Memory B cell (primary cell): Measurements from ENCODE around the gene NRIP2.

Experiments
- ATAC-seq: fragments of 150-1000 bp; cut with Tn5 transposase; 2 replicates; pipeline ENCODE4 v1.10.0; 2021; ENCODE audit warnings: low read depth, mild to moderate bottlenecking, moderate library complexity
- DNase-seq, 2 donors: peaks; one replicate each; pipeline ENCODE4 v3.0.0; 2022; ENCODE audit warnings: low spot score in 2 of 2
- H3K27ac Mint-ChIP-seq: one replicate; pipeline ENCODE4 v1.8.0; 2022; ENCODE audit warnings: mild to moderate bottlenecking, moderate library complexity, mixed read lengths
- H3K27me3 Mint-ChIP-seq: one replicate; pipeline ENCODE4 v1.8.0; 2022; ENCODE audit warnings: mixed read lengths
- H3K36me3 Mint-ChIP-seq: one replicate; pipeline ENCODE4 v1.8.0; 2022; ENCODE audit warnings: mild to moderate bottlenecking, mixed read lengths
- H3K4me1 Mint-ChIP-seq: one replicate; pipeline ENCODE4 v1.8.0; 2022; ENCODE audit warnings: mixed read lengths
- H3K4me3 Mint-ChIP-seq: one replicate; pipeline ENCODE4 v1.8.0; 2022; ENCODE audit warnings: mild to moderate bottlenecking, moderate library complexity, mixed read lengths
- H3K9me3 Mint-ChIP-seq: one replicate; pipeline ENCODE4 v1.8.0; 2022; ENCODE audit warnings: mixed read lengths

Gene NRIP2

DNA sequence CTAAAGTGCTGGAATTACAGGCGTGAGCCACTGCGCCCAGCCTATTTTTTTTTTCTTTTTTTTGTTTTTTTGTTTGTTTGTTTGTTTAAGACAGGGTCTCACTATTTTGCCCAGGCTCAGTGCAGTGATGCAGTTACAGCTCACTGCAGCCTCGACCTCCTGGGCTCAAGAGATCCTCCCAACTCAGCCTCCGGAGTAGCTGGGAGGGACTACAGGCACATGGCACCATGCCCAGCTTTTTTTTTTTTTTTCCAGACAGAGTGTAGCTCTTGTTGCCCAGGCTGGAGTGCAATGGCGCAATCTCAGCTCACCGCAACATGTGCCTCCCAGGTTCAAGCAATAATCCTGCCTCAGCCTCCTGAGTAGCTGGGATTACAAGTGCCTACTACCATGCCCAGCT is 28.1 kb downstream of the NRIP2 start:
- H3K4me1 Mint-ChIP-seq = peaks cover 4% of the 10 kb centered on the region
- no peak for ATAC-seq
- no peak overlapping the region for H3K27ac Mint-ChIP-seq
- no peaks in the 10 kb centered on the region for H3K27me3 Mint-ChIP-seq
- no peaks in the 10 kb centered on the region for H3K9me3 Mint-ChIP-seq
- no peak for DNase-seq
- peaks cover 14% of the 10 kb centered on the region for H3K36me3 Mint-ChIP-seq
- H3K4me3 Mint-ChIP-seq = no peak overlapping the region

DNA sequence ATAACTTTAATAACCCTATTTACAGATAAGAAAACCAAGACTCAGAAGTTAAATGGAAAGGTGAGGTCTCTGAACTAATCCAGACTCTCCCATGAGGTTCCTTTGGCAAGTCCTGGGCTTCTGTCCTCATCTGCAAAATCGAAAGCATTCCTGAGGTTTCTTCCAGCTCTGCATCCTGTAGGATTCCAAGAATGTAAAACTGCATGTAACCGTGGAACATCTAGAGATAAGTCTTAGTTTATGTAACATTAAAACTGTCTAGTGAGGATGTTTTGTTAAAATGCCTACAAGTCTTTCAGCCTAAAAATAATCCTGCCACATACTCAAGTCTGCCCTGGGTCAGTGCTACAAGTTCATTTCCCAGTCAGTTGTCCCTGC is 29.7 kb downstream of the NRIP2 start:
- Mint-ChIP-seq H3K4me3 (no peak overlapping the region), H3K4me1 (peaks cover 2% of the 10 kb centered on the region), H3K36me3 (peaks cover 20% of the 10 kb centered on the region), H3K9me3 (no peaks in the 10 kb centered on the region), H3K27me3 (no peaks in the 10 kb centered on the region), H3K27ac (no peak overlapping the region)
- no peak for ATAC-seq
- DNase-seq = no peak

DNA sequence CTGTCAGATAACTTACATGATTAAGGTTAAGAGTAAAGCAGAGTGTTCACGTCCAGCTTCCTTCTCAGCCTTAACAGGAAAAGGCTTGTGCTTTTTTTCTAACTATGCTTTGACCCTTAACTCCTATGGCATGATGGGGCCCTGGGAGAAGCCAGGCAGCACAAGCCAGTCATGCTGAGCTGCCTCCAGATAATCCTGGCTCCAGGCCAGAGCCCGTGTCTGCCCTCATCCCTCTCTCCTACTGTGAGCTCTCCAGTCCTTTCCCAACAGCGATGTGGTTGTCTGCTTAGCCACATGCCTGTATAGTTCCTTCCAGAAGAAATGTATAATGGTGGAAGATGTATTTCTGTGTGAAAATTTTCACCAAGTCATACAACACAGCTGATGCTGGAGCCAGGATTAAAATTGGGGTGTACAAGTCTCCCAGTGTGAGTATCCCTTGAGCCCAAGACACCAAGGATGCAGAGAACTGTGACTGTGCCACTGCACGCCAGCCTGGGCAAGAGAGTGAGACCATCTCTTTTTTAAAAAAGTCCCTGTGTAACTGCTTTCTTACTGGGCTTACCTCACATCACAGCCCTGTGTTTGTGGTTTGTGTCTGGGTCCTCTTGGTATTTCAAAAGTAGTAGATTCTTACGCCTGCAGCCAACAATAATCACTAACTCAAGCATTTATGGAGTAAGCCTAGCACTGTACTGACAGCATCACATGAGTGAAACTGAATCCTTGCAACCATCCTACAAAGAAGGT is 30.3 kb downstream of the NRIP2 start:
- DNase-seq (no peak), ATAC-seq (no peak)
- H3K9me3 Mint-ChIP-seq = no peaks in the 10 kb centered on the region
- peaks cover 2% of the 10 kb centered on the region for H3K4me1 Mint-ChIP-seq
- H3K4me3 Mint-ChIP-seq = no peak overlapping the region
- H3K27ac Mint-ChIP-seq = peak overlapping the region; percentile 73
- H3K36me3 Mint-ChIP-seq = peaks cover 23% of the 10 kb centered on the region
- no peaks in the 10 kb centered on the region for H3K27me3 Mint-ChIP-seq

DNA sequence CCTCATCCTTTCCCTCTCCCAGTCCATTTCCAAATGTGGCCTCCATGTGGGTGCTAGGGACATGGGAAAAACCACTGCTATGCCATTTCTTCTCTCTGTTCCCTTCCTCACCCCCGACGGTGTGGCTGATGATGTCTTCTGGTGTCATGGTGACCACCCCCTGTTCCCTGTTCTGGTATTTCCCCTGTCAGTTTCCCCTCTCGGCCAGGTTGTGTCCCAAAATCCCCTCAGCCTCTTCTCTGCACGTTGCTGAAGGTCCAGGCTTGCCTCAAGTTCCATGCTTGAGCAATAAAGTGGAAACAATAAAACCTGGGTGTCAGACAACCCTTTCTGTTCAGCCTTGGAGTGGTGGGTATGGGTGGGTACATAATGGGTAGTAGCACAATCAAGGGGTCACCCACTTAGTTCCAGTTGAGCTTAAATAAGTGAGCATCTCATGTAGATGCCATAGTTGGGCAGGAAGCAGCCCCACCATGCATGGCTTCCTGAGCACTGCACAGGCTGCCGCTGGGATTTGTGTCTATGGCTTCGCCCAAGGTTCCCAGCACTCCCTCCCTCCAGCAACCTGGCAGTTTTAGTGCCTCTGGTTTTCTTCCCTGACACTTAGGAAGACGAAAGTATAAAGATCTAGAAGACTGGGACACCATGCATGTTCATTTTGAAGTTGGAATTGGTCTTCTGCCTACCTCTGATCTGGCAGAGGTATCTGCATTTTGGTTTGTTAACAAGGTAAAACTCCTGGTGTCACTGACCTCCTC is 31.0 kb downstream of the NRIP2 start:
- no peaks in the 10 kb centered on the region for H3K9me3 Mint-ChIP-seq
- H3K27ac Mint-ChIP-seq = peak overlapping the region; percentile 73
- ATAC-seq = no peak
- peaks cover 2% of the 10 kb centered on the region for H3K4me1 Mint-ChIP-seq
- H3K27me3 Mint-ChIP-seq = no peaks in the 10 kb centered on the region
- H3K4me3 Mint-ChIP-seq = no peak overlapping the region
- DNase-seq = no peak
- H3K36me3 Mint-ChIP-seq = peaks cover 27% of the 10 kb centered on the region

DNA sequence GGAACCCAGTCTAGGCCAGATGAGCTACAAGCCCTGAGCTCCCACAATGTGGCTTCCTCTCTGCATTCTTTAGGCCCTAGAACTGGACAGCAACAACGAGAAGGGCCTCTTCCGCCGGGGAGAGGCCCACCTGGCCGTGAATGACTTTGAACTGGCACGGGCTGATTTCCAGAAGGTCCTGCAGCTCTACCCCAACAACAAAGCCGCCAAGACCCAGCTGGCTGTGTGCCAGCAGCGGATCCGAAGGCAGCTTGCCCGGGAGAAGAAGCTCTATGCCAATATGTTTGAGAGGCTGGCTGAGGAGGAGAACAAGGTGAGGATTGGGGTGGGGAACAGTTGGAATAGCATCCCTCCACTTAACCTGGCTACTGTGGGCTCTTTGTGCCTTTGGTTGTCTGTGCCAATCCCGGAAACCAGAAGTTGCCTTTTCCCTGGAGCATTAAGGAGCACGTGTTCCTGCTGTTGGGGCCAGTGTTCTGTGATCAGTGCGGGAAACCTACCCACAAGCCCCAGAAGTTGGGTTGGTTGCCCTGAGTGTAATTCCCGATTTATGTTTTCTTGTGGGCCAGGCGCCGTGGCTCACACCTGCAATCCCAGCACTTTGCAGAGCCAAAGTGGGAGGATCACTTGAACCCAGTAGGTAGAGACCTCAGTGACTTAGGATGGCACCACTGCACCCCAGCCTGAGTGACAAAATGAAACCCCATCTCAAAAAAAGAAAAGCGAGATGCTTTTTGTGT is 33.6 kb downstream of the NRIP2 start:
- Mint-ChIP-seq H3K9me3 (no peaks in the 10 kb centered on the region), H3K27me3 (no peaks in the 10 kb centered on the region), H3K36me3 (peaks cover 31% of the 10 kb centered on the region), H3K27ac (peak overlapping the region; percentile 38), H3K4me1 (peaks cover 14% of the 10 kb centered on the region), H3K4me3 (no peak overlapping the region)
- DNase-seq (no peak), ATAC-seq (no peak)

DNA sequence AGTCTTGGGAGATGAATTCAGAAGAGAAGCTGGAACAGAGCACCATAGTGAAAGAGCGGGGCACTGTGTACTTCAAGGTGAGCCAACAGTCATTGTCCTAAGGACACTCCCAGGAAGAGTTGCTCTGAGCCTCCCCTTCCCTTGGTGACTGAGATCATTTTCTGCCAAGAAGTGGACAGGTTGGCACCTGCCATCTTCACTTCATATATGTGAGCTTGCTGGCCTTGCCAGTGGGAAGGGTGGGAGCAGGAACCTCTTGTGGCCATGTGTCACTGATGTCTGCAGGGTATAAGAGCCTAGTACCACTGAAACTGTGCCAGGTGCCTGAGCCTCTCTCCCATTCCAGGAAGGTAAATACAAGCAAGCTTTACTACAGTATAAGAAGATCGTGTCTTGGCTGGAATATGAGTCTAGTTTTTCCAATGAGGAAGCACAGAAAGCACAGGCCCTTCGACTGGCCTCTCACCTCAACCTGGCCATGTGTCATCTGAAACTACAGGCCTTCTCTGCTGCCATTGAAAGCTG is 34.7 kb downstream of the NRIP2 start:
- DNase-seq = no peak
- no peak overlapping the region for H3K4me3 Mint-ChIP-seq
- H3K4me1 Mint-ChIP-seq = peaks cover 16% of the 10 kb centered on the region
- H3K27ac Mint-ChIP-seq = peak overlapping the region; percentile 45
- peaks cover 28% of the 10 kb centered on the region for H3K36me3 Mint-ChIP-seq
- no peaks in the 10 kb centered on the region for H3K27me3 Mint-ChIP-seq
- ATAC-seq = no peak
- H3K9me3 Mint-ChIP-seq = no peaks in the 10 kb centered on the region

DNA sequence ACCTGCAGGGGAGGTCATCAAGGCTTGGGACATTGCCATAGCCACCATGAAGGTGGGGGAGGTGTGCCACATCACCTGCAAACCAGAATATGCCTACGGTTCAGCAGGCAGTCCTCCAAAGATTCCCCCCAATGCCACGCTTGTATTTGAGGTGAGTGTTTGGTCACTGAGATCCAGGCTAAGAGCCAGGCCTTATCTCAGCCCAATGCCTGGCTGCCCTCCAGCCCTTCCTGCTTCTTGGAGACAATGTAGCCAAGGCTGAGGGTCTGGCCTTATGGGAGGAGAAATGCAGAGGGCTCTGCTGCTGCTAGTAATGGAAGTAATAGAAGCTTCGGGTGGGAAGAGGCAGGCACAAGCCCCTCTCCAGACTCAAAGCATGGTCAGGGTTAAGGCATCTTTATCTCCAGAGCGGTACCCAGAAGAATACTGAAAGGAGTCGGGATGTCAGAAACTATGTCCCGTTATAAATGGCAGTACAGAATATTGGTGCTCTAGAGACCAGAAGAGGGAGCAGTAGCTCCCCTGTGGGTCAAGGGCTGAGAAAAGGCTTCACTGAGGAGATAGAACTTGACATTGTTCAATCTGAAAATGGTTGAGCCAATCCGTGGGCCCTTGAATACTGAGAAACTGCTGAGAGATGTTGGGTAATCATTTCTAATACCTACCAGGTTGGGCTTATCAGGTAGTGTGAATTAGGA is 37.0 kb downstream of the NRIP2 start:
- Mint-ChIP-seq H3K27ac (no peak overlapping the region), H3K4me3 (peak overlapping the region; percentile 66), H3K4me1 (peaks cover 15% of the 10 kb centered on the region), H3K36me3 (peaks cover 24% of the 10 kb centered on the region), H3K27me3 (no peaks in the 10 kb centered on the region), H3K9me3 (no peaks in the 10 kb centered on the region)
- DNase-seq (no peak), ATAC-seq (no peak)

DNA sequence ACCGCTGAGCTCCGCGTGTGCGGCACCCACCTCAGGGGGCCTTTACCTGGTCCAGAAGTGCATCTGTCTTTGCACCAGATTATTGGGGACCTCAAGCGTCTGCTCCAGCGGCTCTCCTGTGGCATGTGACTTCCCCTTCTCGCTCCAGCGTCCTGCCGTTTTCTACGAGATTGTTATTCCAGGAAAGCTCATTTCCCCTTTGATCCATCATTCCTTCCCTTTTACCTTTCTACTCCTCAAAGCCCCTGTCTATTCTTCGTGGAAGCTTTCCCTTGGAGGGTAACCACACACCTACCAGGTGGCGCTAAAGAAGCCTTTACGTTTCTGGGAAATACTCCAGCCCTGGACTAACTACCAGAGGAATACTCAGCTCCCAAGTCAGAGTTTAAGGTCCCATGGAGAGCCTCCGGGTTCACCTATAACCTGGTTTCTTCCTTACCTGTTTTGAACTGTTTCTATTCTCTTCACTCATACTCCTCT is 38.6 kb downstream of the NRIP2 start:
- Mint-ChIP-seq H3K9me3 (no peaks in the 10 kb centered on the region), H3K27ac (peak overlapping the region; percentile 86), H3K4me1 (peaks cover 18% of the 10 kb centered on the region), H3K27me3 (no peaks in the 10 kb centered on the region), H3K4me3 (peak overlapping the region; percentile 90), H3K36me3 (peaks cover 17% of the 10 kb centered on the region)
- ATAC-seq = no peak
- DNase-seq = no peak

DNA sequence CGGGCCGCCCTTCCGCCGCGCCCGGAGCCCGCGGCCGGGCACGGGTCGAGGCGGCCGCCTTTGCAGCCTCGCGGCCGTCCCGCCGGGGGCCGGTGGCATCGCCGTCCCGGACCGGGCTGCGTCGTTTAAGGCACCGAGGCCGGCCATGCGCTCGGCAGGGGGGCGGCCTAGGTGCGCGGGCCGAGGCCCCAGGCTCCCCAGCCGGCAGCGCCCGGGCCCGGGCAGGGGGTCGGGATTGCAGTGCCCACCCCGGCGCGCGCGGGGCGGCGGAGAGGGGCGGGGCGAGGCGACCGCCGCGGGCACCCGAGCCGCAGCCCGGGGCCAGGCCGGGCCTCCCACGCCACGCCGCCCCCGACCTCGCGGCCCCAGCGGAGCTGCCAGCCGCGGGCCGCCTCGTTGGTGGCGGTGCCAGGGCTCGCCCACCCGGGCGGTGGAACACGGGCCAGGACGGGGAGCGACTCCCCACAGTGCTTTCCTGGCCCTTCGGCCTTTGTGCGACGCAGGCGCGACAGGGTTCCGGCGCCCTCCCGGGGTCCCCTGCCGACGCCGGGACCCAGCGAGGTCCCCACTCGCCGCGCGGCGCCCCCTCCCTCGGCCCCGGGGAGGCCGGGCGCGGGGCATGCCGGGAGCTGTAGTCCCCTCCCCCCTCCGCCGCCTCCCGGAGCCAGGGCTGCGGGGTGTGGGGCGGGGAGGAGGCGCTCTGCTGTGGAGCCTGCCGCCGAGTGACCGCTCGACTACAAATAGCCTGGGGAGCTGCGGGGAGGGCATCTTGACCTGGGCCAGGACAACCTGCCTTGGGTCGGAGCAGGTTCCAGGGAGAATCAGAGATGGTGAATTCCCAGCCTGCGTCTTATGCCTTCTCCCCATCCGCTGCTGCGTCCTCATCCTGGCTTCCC is 39.3 kb downstream of the NRIP2 start:
- Mint-ChIP-seq H3K4me1 (peaks cover 18% of the 10 kb centered on the region), H3K36me3 (peaks cover 17% of the 10 kb centered on the region), H3K4me3 (peak overlapping the region; percentile 90), H3K9me3 (no peaks in the 10 kb centered on the region), H3K27me3 (no peaks in the 10 kb centered on the region), H3K27ac (peak overlapping the region; percentile 86)
- DNase-seq (peak; percentile 64 to 78), ATAC-seq (peak; percentile 68)

DNA sequence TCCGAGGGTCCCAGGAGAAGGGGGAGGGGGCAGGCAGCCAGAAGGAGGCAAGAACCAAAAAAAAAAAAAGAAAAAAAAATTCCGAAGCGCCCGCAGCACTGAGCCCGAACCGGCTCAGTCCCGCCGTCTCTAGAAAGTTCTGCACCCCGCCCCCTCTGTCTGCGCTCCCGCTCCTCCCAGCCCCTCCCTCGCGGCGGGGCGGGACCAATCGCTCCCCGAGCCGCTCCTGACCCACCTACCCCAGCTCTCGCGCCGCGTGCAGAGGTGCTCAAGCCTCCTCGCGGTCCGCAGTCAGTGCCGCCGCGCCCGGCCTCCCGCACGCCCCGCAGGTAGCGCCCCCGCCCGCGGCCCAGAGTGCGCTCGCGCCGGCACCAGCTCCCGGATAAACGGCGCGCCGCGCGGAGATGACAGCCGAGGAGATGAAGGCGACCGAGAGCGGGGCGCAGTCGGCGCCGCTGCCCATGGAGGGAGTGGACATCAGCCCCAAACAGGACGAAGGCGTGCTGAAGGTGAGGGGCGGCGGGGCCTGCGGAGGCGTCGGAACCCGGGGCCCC is 40.0 kb downstream of the NRIP2 start, which contains the start of gene FKBP4:
FKBP4 (plus strand) TSS at position 235 of the 554 bp plus-strand sequence; CDS start at position 405, 170 bp downstream.
- Mint-ChIP-seq H3K4me3 (peak within 1 kb of the TSS; percentile 90), H3K4me1 (peaks cover 18% of the 10 kb centered on the region), H3K36me3 (peaks cover 11% of the 10 kb centered on the region), H3K27ac (no peak within 1 kb of the TSS), H3K27me3 (no peaks in the 10 kb centered on the region), H3K9me3 (no peaks in the 10 kb centered on the region)
- DNase-seq = peak; percentile 77 to 84
- peak; percentile 89 for ATAC-seq

DNA sequence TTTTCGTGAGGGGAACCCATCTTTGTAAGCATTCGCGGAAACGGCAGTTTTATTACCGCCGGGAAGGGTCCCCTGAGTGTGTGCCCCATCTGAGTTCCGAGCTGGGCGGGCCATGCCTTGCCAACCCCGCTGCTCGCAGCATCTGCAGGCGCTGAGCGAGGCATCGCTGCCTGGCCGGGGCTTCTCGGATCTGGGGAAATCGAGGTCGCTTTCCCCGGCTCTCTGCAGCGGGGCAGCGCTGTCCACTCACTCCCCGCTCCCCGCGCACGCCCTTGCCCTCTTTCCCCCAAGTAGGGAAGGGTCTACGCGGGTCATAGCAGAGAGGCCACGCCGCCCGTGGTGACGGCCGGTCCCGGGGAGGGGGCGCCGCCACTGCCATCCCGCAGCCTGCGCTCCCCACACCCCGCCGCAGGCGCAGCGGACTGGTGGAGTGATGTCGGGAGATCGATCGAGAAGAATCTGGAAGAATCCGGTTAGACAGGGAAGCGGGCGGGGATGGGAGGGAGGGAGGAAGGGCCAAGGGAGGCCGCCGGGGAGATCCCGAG is 40.6 kb downstream of the NRIP2 start:
- H3K4me1 Mint-ChIP-seq = peaks cover 18% of the 10 kb centered on the region
- peak in 1 of 2 donors; percentile 43 for DNase-seq
- no peak for ATAC-seq
- no peak overlapping the region for H3K27ac Mint-ChIP-seq
- no peaks in the 10 kb centered on the region for H3K27me3 Mint-ChIP-seq
- peak overlapping the region; percentile 88 for H3K4me3 Mint-ChIP-seq
- H3K9me3 Mint-ChIP-seq = no peaks in the 10 kb centered on the region
- H3K36me3 Mint-ChIP-seq = peaks cover 7% of the 10 kb centered on the region

DNA sequence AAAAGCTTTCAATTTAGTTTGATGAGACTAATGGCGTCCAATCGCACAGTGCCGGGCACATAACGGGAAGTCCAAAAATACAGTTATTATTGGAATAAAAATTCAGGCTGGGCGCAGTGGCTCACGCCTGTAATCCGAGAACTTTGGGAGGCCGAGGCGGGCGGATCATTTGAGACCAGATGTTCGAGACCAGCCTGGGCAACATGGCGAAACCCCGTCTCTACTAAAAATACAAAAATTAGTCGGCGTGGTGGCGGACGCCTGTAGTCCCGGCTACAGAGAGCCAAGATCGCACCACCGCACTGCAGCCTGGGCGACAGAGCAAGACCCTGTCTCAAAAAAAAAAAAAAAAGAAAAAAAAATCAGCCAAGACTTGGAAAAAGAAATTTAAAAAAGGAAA is 41.3 kb downstream of the NRIP2 start:
- Mint-ChIP-seq H3K27me3 (no peaks in the 10 kb centered on the region), H3K36me3 (peaks cover 3% of the 10 kb centered on the region), H3K27ac (no peak overlapping the region), H3K4me1 (peaks cover 18% of the 10 kb centered on the region), H3K4me3 (peak overlapping the region; percentile 88), H3K9me3 (no peaks in the 10 kb centered on the region)
- no peak for DNase-seq
- no peak for ATAC-seq
